SK-N-SH (cell line): Measurements from ENCODE around the gene EBF4.

Experiments
- EP300 ChIP-seq, 2 experiments: IDR thresholded peaks; 2 replicates each; pipeline versions ENCODE4 v1.4.0 to v1.6.1; 2012; ENCODE audit warnings: borderline replicate concordance in 1 of 2, low read depth in 1 of 2, low read length in 1 of 2
- FOXJ3 ChIP-seq: sonication (generic); formaldehyde crosslinking; IDR thresholded peaks from 2 replicates; pipeline ENCODE4 v1.5.1; 2020; ENCODE audit warnings: mild to moderate bottlenecking, missing genetic modification reagents

GRCh38 chr20:2751347-2751877 is 58.8 kb downstream of the EBF4 start:
- TF ChIP-seq EP300 (IDR thresholded peaks at IDR 0.05; ENCODE audit: borderline replicate concordance in 1 of 2, low read depth in 1 of 2, low read length in 1 of 2) (no peak), FOXJ3 (CRISPR knock-in tag) (no peak)
